Measurements from ENCODE around the gene DLX6.

- TF ChIP-seq, protein P1, sequence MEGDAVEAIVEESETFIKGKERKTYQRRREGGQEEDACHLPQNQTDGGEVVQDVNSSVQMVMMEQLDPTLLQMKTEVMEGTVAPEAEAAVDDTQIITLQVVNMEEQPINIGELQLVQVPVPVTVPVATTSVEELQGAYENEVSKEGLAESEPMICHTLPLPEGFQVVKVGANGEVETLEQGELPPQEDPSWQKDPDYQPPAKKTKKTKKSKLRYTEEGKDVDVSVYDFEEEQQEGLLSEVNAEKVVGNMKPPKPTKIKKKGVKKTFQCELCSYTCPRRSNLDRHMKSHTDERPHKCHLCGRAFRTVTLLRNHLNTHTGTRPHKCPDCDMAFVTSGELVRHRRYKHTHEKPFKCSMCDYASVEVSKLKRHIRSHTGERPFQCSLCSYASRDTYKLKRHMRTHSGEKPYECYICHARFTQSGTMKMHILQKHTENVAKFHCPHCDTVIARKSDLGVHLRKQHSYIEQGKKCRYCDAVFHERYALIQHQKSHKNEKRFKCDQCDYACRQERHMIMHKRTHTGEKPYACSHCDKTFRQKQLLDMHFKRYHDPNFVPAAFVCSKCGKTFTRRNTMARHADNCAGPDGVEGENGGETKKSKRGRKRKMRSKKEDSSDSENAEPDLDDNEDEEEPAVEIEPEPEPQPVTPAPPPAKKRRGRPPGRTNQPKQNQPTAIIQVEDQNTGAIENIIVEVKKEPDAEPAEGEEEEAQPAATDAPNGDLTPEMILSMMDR (IDR thresholded peaks at IDR 0.05): no peak
- TF ChIP-seq POLR2A (IDR thresholded peaks at IDR 0.05) (no peak), EP300 (IDR thresholded peaks at IDR 0.05) (no peak)
Observed at GRCh38 chr7:97017192-97018125, 12.1 kb downstream of the DLX6 start.
